Activated CD8-positive, alpha-beta T cell treated with anti-CD3 and anti-CD28 coated beads, Interleukin-2, amount 10 ng/mL, durations not matched to agents 7 days and 5 days (primary cell): ENCODE measurements around the gene GALK1. TPM values are rescaled to one million over a fixed set of nuclear protein-coding genes. Genes with fewer than 3 reads are reported as not detected.

Experiments
- ATAC-seq: fragments of 150-1000 bp; cut with Tn5 transposase; one replicate; pipeline ENCODE4 v1.10.0; 2021; ENCODE audit warnings: moderate library complexity
- CTCF ChIA-PET: fragments of 350-600 bp; sonication (Branson Sonifier 250); formaldehyde crosslinking; loops from one replicate; lab custom pipeline; 2021; ENCODE audit warnings: antibody characterized with exemption; lab: Charles Lee
- POLR2A ChIA-PET: fragments of 350-600 bp; sonication (Branson Sonifier 250); formaldehyde crosslinking; loops from one replicate; lab custom pipeline; 2021; ENCODE audit warnings: antibody characterized with exemption; lab: Charles Lee
- DNase-seq: peaks from one replicate; pipeline ENCODE4 v3.0.0-alpha.2; 2020
- H3K27ac Mint-ChIP-seq: one replicate; pipeline ENCODE4 v1.8.0; 2021; ENCODE audit warnings: mild to moderate bottlenecking, mixed read lengths
- H3K27me3 Mint-ChIP-seq: one replicate; pipeline ENCODE4 v1.8.0; 2021; ENCODE audit warnings: low read depth, mixed read lengths
- H3K36me3 Mint-ChIP-seq: one replicate; pipeline ENCODE4 v1.8.0; 2021; ENCODE audit warnings: low read depth, mixed read lengths
- H3K4me1 Mint-ChIP-seq: one replicate; pipeline ENCODE4 v1.8.0; 2021; ENCODE audit warnings: low read depth, mixed read lengths
- H3K4me3 Mint-ChIP-seq: one replicate; pipeline ENCODE4 v1.8.0; 2021; ENCODE audit warnings: mild to moderate bottlenecking, mixed read lengths
- H3K9me3 Mint-ChIP-seq: one replicate; pipeline ENCODE4 v1.8.0; 2022; ENCODE audit warnings: mixed read lengths; ENCODE audit not compliant: insufficient read depth
- total RNA-seq, 2 experiments: library from RNA; stranded (reverse); gene quantifications; one replicate each; pipeline ENCODE4 v1.2.3, GENCODE V29; 2021

Gene GALK1
- total RNA-seq, 2 experiments from 2014 or later = 52.2 to 56.9 TPM

- no peak for DNase-seq
- H3K4me1 Mint-ChIP-seq = peaks cover 10% of the 10 kb centered on the region
Observed at GRCh38 chr17:75755205-75755901, 9.6 kb downstream of the GALK1 start.

GRCh38 chr17:75754378-75755204, 10.4 kb downstream of the GALK1 start:
- H3K4me3 Mint-ChIP-seq = peak overlapping the region; percentile 25
- DNase-seq = no peak
- H3K27ac Mint-ChIP-seq = peak overlapping the region; percentile 50
- ChIA-PET CTCF (interaction anchor here (1.1 to 11.0 kb wide), 39 partner anchors 10 to 249 kb away, joined by 3 to 343 read pairs (median 9); partner anchors contain the start of genes GALK1, ITGB4, RECQL5 and SAP30BP), POLR2A (interaction anchor here (0.8 to 3.7 kb wide), 12 partner anchors 10 to 153 kb away, joined by 3 to 17 read pairs (median 7); partner anchors contain the start of genes GALK1, UNK and WBP2)
- H3K36me3 Mint-ChIP-seq = no peaks in the 10 kb centered on the region
- H3K27me3 Mint-ChIP-seq = no peaks in the 10 kb centered on the region
- no peak for ATAC-seq
- no peaks in the 10 kb centered on the region for H3K9me3 Mint-ChIP-seq
- H3K4me1 Mint-ChIP-seq = peaks cover 16% of the 10 kb centered on the region

More at GRCh38 chr17:75755205-75755901, 9.6 kb downstream of the GALK1 start:
- Mint-ChIP-seq H3K27ac (no peak overlapping the region), H3K27me3 (no peaks in the 10 kb centered on the region), H3K4me3 (no peak overlapping the region), H3K9me3 (no peaks in the 10 kb centered on the region), H3K36me3 (no peaks in the 10 kb centered on the region)
- no peak for ATAC-seq
- ChIA-PET CTCF (interaction anchor here (1.1 to 2.9 kb wide), 3 partner anchors 9 to 122 kb away, joined by 3 to 82 read pairs (median 5); partner anchors contain the start of genes GALK1 and SMIM5), POLR2A (interaction anchor here (0.7 to 3.7 kb wide), 5 partner anchors 22 to 154 kb away, joined by 3 to 13 read pairs (median 4); partner anchors contain the start of gene UNK)

GRCh38 chr17:75753514-75754377, 11.2 kb downstream of the GALK1 start:
- CTCF ChIA-PET = interaction anchor here (0.7 to 11.0 kb wide), 83 partner anchors 9 to 491 kb away, joined by 3 to 343 read pairs (median 5); partner anchors contain the start of genes FBF1, GALK1, GRB2 and ITGB4
- POLR2A ChIA-PET = interaction anchor here (0.8 to 2.5 kb wide), 17 partner anchors 10 to 122 kb away, joined by 3 to 17 read pairs (median 4); partner anchors contain the start of genes GALK1, RECQL5, SMIM5 and UNK
- H3K4me1 Mint-ChIP-seq = peaks cover 20% of the 10 kb centered on the region
- ATAC-seq (peak; percentile 90), DNase-seq (peak; percentile 80)
- H3K27me3 Mint-ChIP-seq = no peaks in the 10 kb centered on the region
- H3K36me3 Mint-ChIP-seq = no peaks in the 10 kb centered on the region
- H3K4me3 Mint-ChIP-seq = peak overlapping the region; percentile 51
- no peaks in the 10 kb centered on the region for H3K9me3 Mint-ChIP-seq
- H3K27ac Mint-ChIP-seq = no peak overlapping the region

GRCh38 chr17:75752802-75753513, 12.0 kb downstream of the GALK1 start:
- CTCF ChIA-PET = interaction anchor here (0.7 to 11.0 kb wide), 81 partner anchors 8 to 491 kb away, joined by 3 to 343 read pairs (median 5); partner anchors contain the start of genes FBF1, GALK1, GRB2 and ITGB4
- Mint-ChIP-seq H3K4me1 (peaks cover 20% of the 10 kb centered on the region), H3K27ac (no peak overlapping the region), H3K36me3 (no peaks in the 10 kb centered on the region), H3K27me3 (no peaks in the 10 kb centered on the region), H3K9me3 (no peaks in the 10 kb centered on the region), H3K4me3 (peak overlapping the region; percentile 51)
- DNase-seq (no peak), ATAC-seq (no peak)
- POLR2A ChIA-PET = interaction anchor here (0.8 to 2.5 kb wide), 16 partner anchors 10 to 123 kb away, joined by 3 to 17 read pairs (median 4); partner anchors contain the start of genes GALK1, RECQL5, SMIM5 and UNK

- H3K4me3 Mint-ChIP-seq = no peak overlapping the region
- H3K4me1 Mint-ChIP-seq = peaks cover 20% of the 10 kb centered on the region
- H3K36me3 Mint-ChIP-seq = no peaks in the 10 kb centered on the region
- H3K27me3 Mint-ChIP-seq = peaks cover 2% of the 10 kb centered on the region
- ChIA-PET CTCF (interaction anchor here (1.0 to 11.0 kb wide), 19 partner anchors 9 to 265 kb away, joined by 3 to 343 read pairs (median 16); partner anchors contain the start of genes GALK1, ITGB4, RECQL5 and SAP30BP), POLR2A (interaction anchor here (1.1 to 2.5 kb wide), 3 partner anchors 22 to 45 kb away, joined by 3 to 12 read pairs (median 8); no protein-coding TSS in a partner anchor)
- DNase-seq = no peak
- no peak overlapping the region for H3K27ac Mint-ChIP-seq
- ATAC-seq = no peak
- H3K9me3 Mint-ChIP-seq = no peaks in the 10 kb centered on the region
Observed at GRCh38 chr17:75752405-75752709, 12.6 kb downstream of the GALK1 start.

GRCh38 chr17:75751676-75752404, 13.2 kb downstream of the GALK1 start:
- Mint-ChIP-seq H3K27ac (no peak overlapping the region), H3K4me1 (peaks cover 20% of the 10 kb centered on the region), H3K27me3 (peaks cover 2% of the 10 kb centered on the region), H3K9me3 (no peaks in the 10 kb centered on the region), H3K36me3 (no peaks in the 10 kb centered on the region), H3K4me3 (no peak overlapping the region)
- ChIA-PET CTCF (interaction anchor here (0.8 to 11.0 kb wide), 15 partner anchors 8 to 236 kb away, joined by 3 to 343 read pairs (median 22); partner anchors contain the start of genes RECQL5, SAP30BP, SMIM5 and TSEN54), POLR2A (interaction anchor here (1.1 kb wide), 1 partner anchor 45 kb away, joined by 3 read pairs; no protein-coding TSS in a partner anchor)
- no peak for DNase-seq
- no peak for ATAC-seq

- peaks cover 20% of the 10 kb centered on the region for H3K4me1 Mint-ChIP-seq
- DNase-seq (no peak), ATAC-seq (no peak)
- peaks cover 2% of the 10 kb centered on the region for H3K27me3 Mint-ChIP-seq
- CTCF ChIA-PET = interaction anchor here (0.7 to 11.0 kb wide), 21 partner anchors 9 to 235 kb away, joined by 3 to 343 read pairs (median 7); partner anchors contain the start of genes GALK1, RECQL5, SAP30BP and SMIM5
- H3K36me3 Mint-ChIP-seq = no peaks in the 10 kb centered on the region
- H3K9me3 Mint-ChIP-seq = no peaks in the 10 kb centered on the region
- no peak overlapping the region for H3K4me3 Mint-ChIP-seq
- no peak overlapping the region for H3K27ac Mint-ChIP-seq
- POLR2A ChIA-PET = interaction anchor here (0.6 to 1.9 kb wide), 6 partner anchors 25 to 255 kb away, joined by 3 to 5 read pairs (median 3); partner anchors contain the start of gene SMIM5
Observed at GRCh38 chr17:75750661-75751423, 14.2 kb downstream of the GALK1 start.

GRCh38 chr17:75749545-75750389, 15.2 kb downstream of the GALK1 start:
- ATAC-seq = peak; percentile 73
- peaks cover 2% of the 10 kb centered on the region for H3K27me3 Mint-ChIP-seq

More at GRCh38 chr17:75749545-75750389, 15.2 kb downstream of the GALK1 start:
- POLR2A ChIA-PET = interaction anchor here (0.8 to 1.9 kb wide), 5 partner anchors 27 to 117 kb away, joined by 3 to 5 read pairs (median 4); partner anchors contain the start of genes RECQL5, SAP30BP and SMIM5
- H3K36me3 Mint-ChIP-seq = no peaks in the 10 kb centered on the region
- H3K9me3 Mint-ChIP-seq = no peaks in the 10 kb centered on the region
- H3K27ac Mint-ChIP-seq = no peak overlapping the region
- H3K4me3 Mint-ChIP-seq = no peak overlapping the region
- peak; percentile 93 for DNase-seq
- CTCF ChIA-PET = interaction anchor here (0.6 to 11.0 kb wide), 43 partner anchors 10 to 427 kb away, joined by 3 to 343 read pairs (median 4); partner anchors contain the start of genes GALK1, ITGB4, RECQL5 and SAP30BP
- H3K4me1 Mint-ChIP-seq = peaks cover 18% of the 10 kb centered on the region
